Kidney (tissue), 14 donors: Measurements from ENCODE around the gene NDUFA3. TPM values are rescaled to one million over a fixed set of nuclear protein-coding genes. Genes with fewer than 3 reads are reported as not detected.

Source experiments
- DNase-seq, 5 donors: peaks; one replicate each; pipeline ENCODE4 v3.0.0-alpha.2; 2013 to 2020
- FAIRE-seq: peaks from 2 replicates; lab custom pipeline; 2012; peaks lifted over from hg19 to GRCh38; lab: Jason Lieb, UNC
- H3K27ac ChIP-seq, 2 donors: one replicate each; pipeline ENCODE4 v1.7.0; 2013; ENCODE audit warnings: low read depth in 2 of 2, low read length in 2 of 2, inconsistent platforms in 1 of 2
- H3K27me3 ChIP-seq: one replicate; pipeline ENCODE4 v1.7.1; 2013; ENCODE audit warnings: low read length, inconsistent platforms; ENCODE audit not compliant: control insufficient read depth, insufficient read depth
- H3K36me3 ChIP-seq, 3 donors: one replicate each; pipeline versions ENCODE4 v1.7.0 to v1.7.1; 2013; ENCODE audit warnings: low read length in 3 of 3, control low read depth in 1 of 3, inconsistent platforms in 1 of 3; ENCODE audit not compliant: insufficient read depth in 3 of 3, control insufficient read depth in 2 of 3
- H3K4me1 ChIP-seq, 3 donors: one replicate each; pipeline versions ENCODE4 v1.7.0 to v1.7.1; 2013; ENCODE audit warnings: low read length in 3 of 3, inconsistent platforms in 1 of 3, low read depth in 1 of 3; ENCODE audit not compliant: control insufficient read depth in 2 of 3, insufficient read depth in 2 of 3
- H3K4me3 ChIP-seq, 3 donors: one replicate each; pipeline versions ENCODE4 v1.7.0 to v1.8.1; 2013; ENCODE audit warnings: low read length in 3 of 3, control low read depth in 1 of 3, inconsistent platforms in 1 of 3
- H3K9ac ChIP-seq, 3 donors: one replicate each; pipeline versions ENCODE4 v1.7.0 to v1.7.1; 2013; ENCODE audit warnings: low read length in 3 of 3, control low read depth in 1 of 3, inconsistent platforms in 1 of 3
- H3K9me3 ChIP-seq, 3 donors: one replicate each; pipeline versions ENCODE4 v1.7.0 to v1.7.1; 2013; ENCODE audit warnings: low read length in 3 of 3, control low read depth in 1 of 3, inconsistent platforms in 1 of 3; ENCODE audit not compliant: control insufficient read depth in 2 of 3, insufficient read depth in 1 of 3
- CTCF ChIP-seq: IDR thresholded peaks from 3 replicates; pipeline ENCODE4 v1.5.1; 2012; ENCODE audit warnings: mild to moderate bottlenecking, moderate library complexity, borderline replicate concordance; ENCODE audit not compliant: insufficient read depth; ENCODE audit errors: extremely low read depth
- intact Hi-C: fragments of 100-400 bp; cut with DNase I; formaldehyde crosslinking; loops from one replicate; pipeline ENCODE4 v1.11.1; 2022
- polyA plus RNA-seq: library from polyadenylated mRNA; stranded (reverse); fragments of 350-450 nt; fragmentation: Illumina TruSeq; extraction: RNeasy Lipid Tissue Mini Kit (QIAGEN cat#74804); gene quantifications from one replicate; pipeline ENCODE4 v1.2.3, GENCODE V29; 2014; ENCODE audit warnings: low read depth, low replicate concordance; ENCODE audit not compliant: insufficient read depth
- total RNA-seq: library from RNA; stranded (reverse); fragmentation: NEBNext Ultra II Directional; extraction: Animal tissue kit (Norgen Biotek cat#: 25700); gene quantifications from one replicate; pipeline ENCODE4 v1.2.1, GENCODE V29; 2021
- donor health status: control.
- donor health status: control.
- donor health status: control.
- donor health status: control.
- donor health status: control.
- donor health status: DM: yes; HTN: yes; CAD: no.
- donor health status: Normal renal cell carcinoma (clear cell type).

NDUFA3 gene
- total and polyA plus RNA-seq, 2 donors from 2014 or later: 132 to 1,006 TPM

- no peak for TF ChIP-seq CTCF
- peaks cover 0 to 37% (median 34%) of the 10 kb centered on the region in 3 donors for H3K36me3 ChIP-seq
- H3K27ac ChIP-seq: no peak overlapping the region
- no peak overlapping the region for H3K9ac ChIP-seq
- peak in 1 of 5 donors; percentile 60 for DNase-seq
- intact Hi-C loops: no loop called here
- H3K9me3 ChIP-seq: no peaks in the 10 kb centered on the region
- FAIRE-seq: no peak
- H3K4me3 ChIP-seq: no peak overlapping the region
- H3K27me3 ChIP-seq: no peaks in the 10 kb centered on the region
- no peaks in the 10 kb centered on the region for H3K4me1 ChIP-seq
These were observed 25.2 kb downstream of the NDUFA3 start for GRCh38 chr19:54127688-54128440.

GRCh38 chr19:54128441-54128725 lies 25.7 kb downstream of the NDUFA3 start:
- H3K36me3 ChIP-seq: peaks cover 0 to 37% (median 30%) of the 10 kb centered on the region in 3 donors
- no peaks in the 10 kb centered on the region for H3K4me1 ChIP-seq
- H3K9me3 ChIP-seq: no peaks in the 10 kb centered on the region
- no peaks in the 10 kb centered on the region for H3K27me3 ChIP-seq
- FAIRE-seq (no peak), DNase-seq (peak in 1 of 5 donors; percentile 60)
- TF ChIP-seq CTCF: no peak
- H3K4me3 ChIP-seq: no peak overlapping the region
- H3K27ac ChIP-seq: no peak overlapping the region
- intact Hi-C loops: no loop called here
- no peak overlapping the region for H3K9ac ChIP-seq

GRCh38 chr19:54128796-54129616 lies 26.4 kb downstream of the NDUFA3 start:
- no peak overlapping the region for H3K4me3 ChIP-seq
- no peaks in the 10 kb centered on the region for H3K9me3 ChIP-seq
- no peak overlapping the region for H3K27ac ChIP-seq
- FAIRE-seq (no peak), DNase-seq (peak in 1 of 5 donors; percentile 59)
- intact Hi-C loops: no loop called here
- no peak for TF ChIP-seq CTCF
- no peaks in the 10 kb centered on the region for H3K27me3 ChIP-seq
- no peak overlapping the region for H3K9ac ChIP-seq
- H3K36me3 ChIP-seq: peaks cover 0 to 35% (median 23%) of the 10 kb centered on the region in 3 donors
- H3K4me1 ChIP-seq: no peaks in the 10 kb centered on the region
